H1 (cell line): ENCODE measurements around the gene CDH2. TPM values are rescaled to one million over a fixed set of nuclear protein-coding genes. Genes with fewer than 3 reads are reported as not detected.

Source experiments
- CTCF ChIA-PET: fragments of 300-600 bp; sonication (Branson Sonifier 250); formaldehyde crosslinking; loops from one replicate; lab custom pipeline; 2021; ENCODE audit not compliant: partially characterized antibody; lab: Charles Lee
- POLR2A ChIA-PET: fragments of 300-600 bp; sonication (Branson Sonifier 250); formaldehyde crosslinking; loops from one replicate; lab custom pipeline; 2021; ENCODE audit warnings: inconsistent platforms; ENCODE audit not compliant: partially characterized antibody; lab: Charles Lee
- DNase-seq, 2 experiments: peaks; one replicate each; pipeline versions ENCODE4 v3.0.0 to v3.0.0-alpha.2; 2010 to 2022; ENCODE audit warnings: low spot score in 2 of 2, low read depth in 1 of 2, mixed read lengths in 1 of 2
- FAIRE-seq: peaks from 2 replicates; lab custom pipeline; 2011; peaks lifted over from hg19 to GRCh38; lab: Jason Lieb, UNC
- H2AFZ ChIP-seq: 2 replicates; pipeline ENCODE4 v1.8.1; 2012; ENCODE audit warnings: low read length, inconsistent platforms
- H2AK5ac ChIP-seq: 2 replicates; pipeline ENCODE4 v1.6.1; 2013; ENCODE audit warnings: low read depth, low read length
- H2BK120ac ChIP-seq: replicated peaks from 2 replicates; pipeline ENCODE3; 2013; ENCODE audit warnings: low read depth, low read length, inconsistent platforms
- H2BK12ac ChIP-seq: 2 replicates; pipeline ENCODE4 v1.6.1; 2013; ENCODE audit warnings: low read depth, low read length
- H2BK15ac ChIP-seq: 2 replicates; pipeline ENCODE4 v1.6.1; 2013; ENCODE audit warnings: low read length
- H2BK20ac ChIP-seq: 2 replicates; pipeline ENCODE4 v1.6.1; 2013; ENCODE audit warnings: low read length
- H2BK5ac ChIP-seq: 2 replicates; pipeline ENCODE4 v1.6.1; 2013; ENCODE audit warnings: low read depth, low read length
- H3K14ac ChIP-seq: 2 replicates; pipeline ENCODE4 v1.6.1; 2013; ENCODE audit warnings: inconsistent platforms; ENCODE audit not compliant: insufficient read length
- H3K18ac ChIP-seq: 2 replicates; pipeline ENCODE4 v1.6.1; 2013; ENCODE audit warnings: low read length; ENCODE audit errors: extremely low read depth
- H3K23ac ChIP-seq: 2 replicates; pipeline ENCODE4 v1.6.1; 2013; ENCODE audit warnings: inconsistent platforms; ENCODE audit not compliant: insufficient read length
- H3K23me2 ChIP-seq: 2 replicates; pipeline ENCODE4 v1.6.1; 2013; ENCODE audit warnings: low read depth, low read length
- H3K27ac ChIP-seq: 2 replicates; pipeline ENCODE4 v1.6.1; 2011; ENCODE audit warnings: low read depth, low read length, inconsistent platforms
- H3K27me3 ChIP-seq, 4 experiments: replicated peaks in 1 of 4; 1 replicate in 1 of 4; 2 replicates in 3 of 4; pipeline versions ENCODE4 v1.6.1 to v1.8.1; 2011 to 2013; ENCODE audit warnings: low read length in 3 of 4, mild to moderate bottlenecking in 3 of 4, inconsistent platforms in 2 of 4, mixed read lengths in 2 of 4, moderate library complexity in 1 of 4; ENCODE audit not compliant: control insufficient read depth in 3 of 4, insufficient read depth in 3 of 4; ENCODE audit errors: extremely low read depth in 1 of 4
- H3K36me3 ChIP-seq, 4 experiments: 2 replicates each; pipeline versions ENCODE4 v1.6.1 to v1.8.1; 2011 to 2013; ENCODE audit warnings: mild to moderate bottlenecking in 4 of 4, low read length in 3 of 4, moderate library complexity in 2 of 4, control low read depth in 1 of 4, inconsistent platforms in 1 of 4; ENCODE audit not compliant: insufficient read depth in 4 of 4, control insufficient read depth in 2 of 4
- H3K4ac ChIP-seq: replicated peaks from 2 replicates; pipeline ENCODE3; 2013; ENCODE audit warnings: low read length, low read depth, mixed read lengths, inconsistent platforms; ENCODE audit not compliant: insufficient read length
- H3K4me1 ChIP-seq, 4 experiments: replicated peaks in 1 of 4; 1 replicate in 1 of 4; 2 replicates in 3 of 4; pipeline versions ENCODE4 v1.6.1 to v1.8.1; 2011 to 2013; ENCODE audit warnings: low read length in 3 of 4, inconsistent platforms in 2 of 4, mixed read lengths in 1 of 4; ENCODE audit not compliant: insufficient read depth in 4 of 4, control insufficient read depth in 3 of 4
- H3K4me2 ChIP-seq, 2 experiments: 2 replicates each; pipeline versions ENCODE4 v1.6.1 to v1.8.1; 2011 to 2013; ENCODE audit warnings: low read depth in 2 of 2, low read length in 2 of 2, control low read depth in 1 of 2, inconsistent platforms in 1 of 2, mild to moderate bottlenecking in 1 of 2; ENCODE audit not compliant: insufficient read depth in 1 of 2
- H3K4me3 ChIP-seq, 4 experiments: fragments of 200-600, 300-600 bp in 1 of 4; sonication (generic), shearing (Covaris generic), sonication (Bioruptor Twin) in 1 of 4; 2 replicates each; pipeline versions ENCODE4 v1.5.1 to v1.8.1; 2011 to 2016; ENCODE audit warnings: low read length in 4 of 4, low read depth in 3 of 4, control low read depth in 2 of 4, inconsistent platforms in 2 of 4, mild to moderate bottlenecking in 2 of 4, mixed read lengths in 1 of 4, moderate library complexity in 1 of 4; ENCODE audit not compliant: insufficient read depth in 2 of 4; ENCODE audit errors: extremely low read depth in 1 of 4
- H3K56ac ChIP-seq: replicated peaks from 2 replicates; pipeline ENCODE3; 2013; ENCODE audit warnings: low read depth, mild to moderate bottlenecking, mixed read lengths, low read length, inconsistent platforms; ENCODE audit not compliant: insufficient read length
- H3K79me1 ChIP-seq: 2 replicates; pipeline ENCODE4 v1.6.1; 2013; ENCODE audit warnings: low read depth, low read length, control low read depth
- H3K79me2 ChIP-seq, 2 experiments: 2 replicates each; pipeline versions ENCODE4 v1.6.1 to v1.8.1; 2012 to 2013; ENCODE audit warnings: low read length in 2 of 2, mild to moderate bottlenecking in 2 of 2, inconsistent platforms in 1 of 2; ENCODE audit not compliant: insufficient read depth in 2 of 2, control insufficient read depth in 1 of 2
- H3K9ac ChIP-seq, 4 experiments: replicated peaks in 1 of 4; 1 replicate in 1 of 4; 2 replicates in 3 of 4; pipeline versions ENCODE4 v1.6.1 to v1.8.1; 2011 to 2013; ENCODE audit warnings: low read depth in 3 of 4, low read length in 3 of 4, control low read depth in 2 of 4, mild to moderate bottlenecking in 2 of 4, moderate library complexity in 2 of 4, inconsistent platforms in 1 of 4; ENCODE audit errors: extremely low read depth in 1 of 4
- H3K9me3 ChIP-seq, 2 experiments: 2 replicates each; pipeline versions ENCODE4 v1.6.1 to v1.8.1; 2012 to 2013; ENCODE audit warnings: mild to moderate bottlenecking in 2 of 2, moderate library complexity in 2 of 2, control low read depth in 1 of 2, inconsistent platforms in 1 of 2, low read depth in 1 of 2, low read length in 1 of 2, mixed read lengths in 1 of 2; ENCODE audit not compliant: insufficient read depth in 2 of 2
- H4K20me1 ChIP-seq, 2 experiments: replicated peaks in 1 of 2; 2 replicates each; pipeline versions ENCODE3 to v1.8.1; 2011 to 2013; ENCODE audit warnings: inconsistent platforms in 2 of 2, low read length in 2 of 2, mild to moderate bottlenecking in 1 of 2; ENCODE audit not compliant: insufficient read depth in 2 of 2, control insufficient read depth in 1 of 2
- H4K5ac ChIP-seq: 2 replicates; pipeline ENCODE4 v1.6.1; 2013; ENCODE audit warnings: low read length, low read depth, mixed read lengths, inconsistent platforms; ENCODE audit not compliant: insufficient read length
- H4K8ac ChIP-seq: 2 replicates; pipeline ENCODE4 v1.8.0; 2013; ENCODE audit warnings: mild to moderate bottlenecking, moderate library complexity, low read length, inconsistent platforms; ENCODE audit not compliant: insufficient read depth; ENCODE audit errors: extremely low read depth
- H4K91ac ChIP-seq: replicated peaks from 2 replicates; pipeline ENCODE3; 2013; ENCODE audit warnings: low read length, mixed read lengths, inconsistent platforms; ENCODE audit not compliant: insufficient read length
- BACH1 ChIP-seq: IDR thresholded peaks from 2 replicates; pipeline ENCODE4 v1.6.1; 2012; ENCODE audit warnings: low read length, improper control_type of control experiment
- HDAC6 ChIP-seq: IDR thresholded peaks from one replicate; pipeline ENCODE4 v1.7.1; 2012; ENCODE audit warnings: low read depth, mild to moderate bottlenecking, inconsistent platforms, low read length, moderate library complexity
- MAFK ChIP-seq: IDR thresholded peaks from 2 replicates; pipeline ENCODE4 v1.6.1; 2012; ENCODE audit warnings: low read depth, mild to moderate bottlenecking, improper control_type of control experiment, low read length
- ZNF274 ChIP-seq: IDR thresholded peaks from 2 replicates; pipeline ENCODE4 v1.7.0; 2012; ENCODE audit warnings: low read length, borderline replicate concordance; ENCODE audit errors: extremely low read depth
- WGBS, 2 experiments: shearing (Covaris generic) in 1 of 2; methylation state at CpG; one replicate each; pipeline versions ENCODE4 v1.1.6 to v1.1.7; 2013 to 2015; ENCODE audit warnings: low lambda C conversion rate in 2 of 2, mixed read lengths in 2 of 2, inconsistent platforms in 1 of 2, low coverage in 1 of 2, missing lambda C conversion rate in 1 of 2; ENCODE audit not compliant: insufficient replicate concordance in 2 of 2, insufficient coverage in 1 of 2, insufficient read length in 1 of 2; ENCODE audit errors: extremely low coverage in 1 of 2, missing lambda C conversion rate in 1 of 2; 5-methylcytosine and 5-hydroxymethylcytosine counted together
- polyA plus RNA-seq, 7 experiments: library from polyadenylated mRNA; depleted of rRNA in 3 of 7; stranded (reverse) in 5 of 7; unstranded in 2 of 7; fragments of >200 nt in 5 of 7; fragments of 200-250 nt in 2 of 7; gene quantifications; 1 replicate in 5 of 7; 2 replicates in 1 of 7; 4 replicates in 1 of 7; pipeline versions ENCODE4 v1.2.1 to v1.2.3, GENCODE V29; 2011 to 2013; ENCODE audit warnings: missing spikeins in 2 of 7, mixed read lengths in 2 of 7
- total RNA-seq: library from RNA; stranded (reverse); fragmentation: NEBNext Ultra II Directional; extraction: Animal tissue kit (Norgen Biotek cat#: 25700); gene quantifications from 2 replicates; pipeline ENCODE4 v1.2.1, GENCODE V29; 2021

CDH2 gene
- total and polyA plus RNA-seq, 2 of the 8 experiments (the other 6 are each of a cell fraction or from before 2014, with no cell fraction given): 15.0 to 56.5 TPM

GRCh38 chr18:28075501-28075900, 101.4 kb downstream of the CDH2 start:
- H3K18ac ChIP-seq: no peak overlapping the region
- POLR2A ChIA-PET: no interaction called here
- no peaks in the 10 kb centered on the region; a peak in 1 of 4 replicates for H3K79me2 ChIP-seq
- H3K23ac ChIP-seq: no peak overlapping the region
- no peak overlapping the region for H3K4ac ChIP-seq
- peaks cover 0 to 3% of the 10 kb centered on the region in 2 experiments for H4K20me1 ChIP-seq
- H3K27ac ChIP-seq: no peak overlapping the region
- no peak overlapping the region for H3K14ac ChIP-seq
- CTCF ChIA-PET: no interaction called here
- no peaks in the 10 kb centered on the region for H3K36me3 ChIP-seq
- no peak overlapping the region for H3K56ac ChIP-seq
- H3K4me1 ChIP-seq: peaks cover 0 to 7% (median 3%) of the 10 kb centered on the region in 4 experiments; a peak in 5 of 7 replicates
- no peak overlapping the region for H4K8ac ChIP-seq
- no peaks in the 10 kb centered on the region for H3K23me2 ChIP-seq
- no peak overlapping the region for H4K5ac ChIP-seq
- H2BK5ac ChIP-seq: no peak overlapping the region
- no peak for TF ChIP-seq HDAC6
- TF ChIP-seq ZNF274: no peak
- TF ChIP-seq MAFK: peak; percentile 42; the same call in 1 of the 2 replicates
- peak; percentile 35; the same call in 1 of the 2 replicates for TF ChIP-seq BACH1
- H3K79me1 ChIP-seq: no peaks in the 10 kb centered on the region; the same call in 1 of the 2 replicates
- WGBS, 2 experiments: 86% methylated on average over 3 of the region's 3 CpGs; no CpG with 5 or more reads in 1 of the 2 experiments
- FAIRE-seq: no peak
- H2AK5ac ChIP-seq: no peak overlapping the region
- no peak overlapping the region for H3K9ac ChIP-seq
- no peaks in the 10 kb centered on the region for H3K27me3 ChIP-seq
- no peaks in the 10 kb centered on the region for H3K9me3 ChIP-seq
- no peak overlapping the region for H2AFZ ChIP-seq
- no peak overlapping the region for H2BK15ac ChIP-seq
- H2BK12ac ChIP-seq: no peak overlapping the region
- H3K4me3 ChIP-seq: no peak overlapping the region
- H2BK20ac ChIP-seq: no peak overlapping the region
- no peak for DNase-seq
- H2BK120ac ChIP-seq: no peak overlapping the region
- H3K4me2 ChIP-seq: no peak overlapping the region
- no peak overlapping the region for H4K91ac ChIP-seq
